GM19043 (cell line): ENCODE measurements around the gene UXT.
"Not testable (repeated sequence)": the region's sequence is repeated elsewhere in the genome, so short reads cannot be mapped to it uniquely, and the experiment has no call there.

ENCODE experiments used
- ATAC-seq: cut with Tn5 transposase; IDR thresholded peaks from one replicate; pipeline ENCODE4 v1.9.1; 2021; ENCODE audit warnings: low read depth; ENCODE audit not compliant: unreplicated experiment

The UXT gene, protein sequence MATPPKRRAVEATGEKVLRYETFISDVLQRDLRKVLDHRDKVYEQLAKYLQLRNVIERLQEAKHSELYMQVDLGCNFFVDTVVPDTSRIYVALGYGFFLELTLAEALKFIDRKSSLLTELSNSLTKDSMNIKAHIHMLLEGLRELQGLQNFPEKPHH

DNA sequence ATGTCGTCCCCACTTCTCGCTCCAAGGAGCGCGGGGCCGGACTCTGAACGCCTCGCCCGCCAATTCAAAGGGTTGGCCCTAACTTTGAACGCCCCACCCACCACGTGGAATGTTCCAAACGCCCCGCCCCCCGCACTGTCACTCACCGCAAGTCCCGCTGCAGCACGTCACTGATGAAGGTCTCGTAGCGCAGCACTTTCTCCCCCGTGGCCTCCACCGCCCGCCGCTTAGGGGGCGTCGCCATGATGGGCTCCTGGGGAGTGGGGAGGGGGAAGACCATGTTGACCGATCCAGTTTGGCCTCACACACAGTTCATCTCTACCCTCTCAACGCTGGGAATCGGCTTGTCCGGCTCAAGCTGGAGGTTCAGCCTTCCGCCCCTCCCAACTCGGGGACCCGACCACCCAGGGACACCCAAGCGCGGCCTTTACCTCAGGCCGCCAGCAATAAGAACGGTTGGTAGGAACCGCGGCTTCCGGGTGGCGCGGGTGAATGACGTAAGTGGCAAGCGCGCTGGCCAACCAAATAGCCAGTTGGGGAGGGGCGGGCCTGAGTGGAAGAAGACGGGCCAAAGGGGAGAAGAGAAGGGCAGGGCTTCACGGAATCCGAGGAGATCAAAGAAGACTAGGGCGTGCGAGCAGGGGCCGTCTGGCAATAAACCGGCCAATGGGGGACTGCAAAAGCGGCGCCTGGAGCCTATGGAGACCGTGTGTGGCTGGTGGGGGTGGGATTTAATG lies at the start of gene UXT:
Gene UXT, minus strand, starts transcription at position 497 of the 737 bp plus-strand sequence. Its CDS starts 253 bp downstream, at position 244.
- ATAC-seq, result peak; percentile 86

DNA sequence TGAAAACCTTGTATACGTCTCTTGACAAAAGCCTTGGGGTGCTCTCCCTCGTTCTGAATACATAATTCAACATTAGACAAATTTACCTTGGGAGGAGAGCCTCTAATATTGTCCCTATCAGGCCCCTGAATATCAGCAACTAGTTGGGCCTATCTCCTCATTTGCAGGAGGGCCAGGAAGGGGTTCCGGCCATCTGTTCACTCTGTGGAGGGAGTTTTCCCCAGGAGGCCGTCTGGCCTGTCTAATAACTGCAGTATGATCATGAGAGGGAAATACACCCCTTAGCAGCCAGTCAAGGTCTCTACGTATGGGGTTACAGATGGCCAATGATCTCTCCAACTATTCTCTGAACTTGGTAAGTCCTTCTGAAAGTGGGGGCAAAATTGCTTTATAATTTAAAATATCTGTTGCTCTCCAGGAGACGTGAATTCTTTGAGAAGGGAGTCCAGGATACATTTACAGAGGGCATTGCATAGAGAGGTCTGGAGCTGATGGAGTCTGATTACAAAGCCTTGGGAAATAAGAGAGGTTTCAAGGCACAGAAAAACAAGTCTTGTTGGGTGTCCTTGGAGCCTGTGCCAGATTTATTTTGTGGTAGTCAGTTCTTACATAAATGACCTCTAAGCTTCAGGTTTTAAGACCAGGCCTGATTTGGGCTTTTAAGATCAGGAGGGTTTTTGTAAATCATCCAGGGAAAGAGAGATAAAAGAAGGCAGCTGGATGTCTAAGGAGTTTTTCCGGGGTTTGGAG lies 48.2 kb upstream of the UXT start:
- ATAC-seq, result no peak

DNA sequence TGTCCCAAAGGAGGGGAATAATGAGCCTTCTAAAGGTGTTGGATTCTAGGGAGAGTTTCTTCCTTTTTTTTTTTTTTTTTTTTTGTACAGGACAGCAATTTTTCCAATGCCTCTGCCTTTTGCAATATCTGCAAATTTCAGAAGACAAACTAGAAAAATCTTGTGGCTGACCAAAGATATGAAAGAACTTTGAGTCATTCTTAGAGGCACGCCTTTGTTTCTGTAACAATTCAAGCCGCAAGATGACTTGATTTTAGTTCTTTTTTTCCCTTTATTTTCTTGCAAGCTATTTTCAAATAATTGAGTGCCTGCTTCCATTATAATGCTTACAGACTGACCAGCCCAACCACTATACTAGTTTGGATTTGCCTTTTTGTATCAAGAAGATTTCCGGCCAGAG lies 47.6 kb upstream of the UXT start:
- no peak for ATAC-seq

DNA sequence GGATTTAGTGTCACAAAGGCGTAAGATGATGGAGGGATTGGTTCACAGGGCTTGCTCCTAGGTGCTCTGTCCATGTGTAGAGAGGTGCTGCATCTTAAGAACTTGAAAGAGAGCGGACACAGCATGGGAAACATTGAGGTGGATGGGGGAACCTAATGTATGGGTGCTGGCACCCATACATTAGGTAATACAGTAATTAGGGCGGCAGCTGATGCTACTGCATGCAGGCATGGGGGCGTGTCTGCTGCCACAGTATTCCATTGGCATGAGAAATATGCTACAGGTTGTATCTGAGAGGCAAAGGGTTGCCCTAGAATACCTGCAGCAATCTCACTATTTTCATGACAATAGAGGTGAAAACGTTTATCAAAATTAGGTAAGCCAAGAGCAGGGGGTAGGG lies 45.8 kb upstream of the UXT start:
- ATAC-seq, result no peak

DNA sequence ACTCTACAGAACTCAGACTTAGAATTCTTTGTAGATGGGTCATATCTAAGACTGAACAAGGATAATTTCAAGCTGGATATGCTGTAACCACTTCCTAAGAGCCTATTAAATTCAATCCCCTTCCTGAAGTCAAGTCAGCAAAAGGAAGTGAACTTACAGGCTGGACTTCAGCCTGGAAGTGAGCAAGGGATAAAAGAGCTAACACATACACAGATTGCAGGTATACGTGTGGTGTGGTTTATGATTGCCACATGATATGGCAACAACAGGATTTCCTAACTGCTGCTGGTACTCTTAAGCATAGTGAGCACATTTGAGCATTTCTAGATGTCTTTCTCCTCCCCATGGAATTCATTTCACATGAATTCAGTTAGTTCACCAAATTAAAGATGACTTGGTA lies 38.2 kb upstream of the UXT start:
- no peak for ATAC-seq

DNA sequence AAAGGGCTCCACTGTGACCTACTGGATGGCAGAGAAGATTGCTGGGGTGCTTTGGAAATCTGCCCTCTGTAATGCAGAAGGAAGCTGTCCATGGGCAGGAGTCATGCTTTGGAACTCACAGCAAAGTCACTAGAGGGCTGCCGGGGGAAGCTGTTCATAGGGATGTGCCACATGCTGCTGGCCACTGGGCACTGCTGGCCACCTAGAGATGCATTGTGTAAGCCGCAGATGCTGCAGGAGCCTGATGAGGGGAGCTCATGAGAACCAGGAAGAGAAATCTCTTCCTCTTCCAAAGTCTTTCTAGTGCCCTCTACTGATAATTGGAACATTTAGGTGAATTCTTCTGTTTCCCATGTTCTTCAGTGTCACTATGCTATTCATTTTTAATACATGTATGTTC lies 31.2 kb upstream of the UXT start:
- no peak for ATAC-seq

DNA sequence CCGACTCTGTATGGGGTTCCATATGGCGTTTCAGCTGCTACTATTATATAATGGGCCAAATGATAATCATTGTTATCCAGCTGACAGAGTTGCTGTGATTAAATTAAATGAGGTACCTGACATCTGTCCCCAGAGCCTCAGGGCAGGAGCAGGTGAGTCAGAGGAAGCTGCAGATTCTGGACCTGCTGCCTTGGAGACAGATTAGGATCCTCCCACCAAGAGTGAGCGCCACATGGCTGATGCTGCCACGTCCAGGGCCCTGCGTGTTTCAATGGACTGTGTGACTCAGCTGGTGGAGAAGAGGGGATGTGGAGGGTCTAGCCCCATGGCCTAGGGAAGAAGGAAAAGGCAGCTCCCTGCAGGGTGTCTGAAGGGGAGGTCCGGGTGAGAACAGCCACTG lies 28.3 kb upstream of the UXT start:
- ATAC-seq, result no peak

DNA sequence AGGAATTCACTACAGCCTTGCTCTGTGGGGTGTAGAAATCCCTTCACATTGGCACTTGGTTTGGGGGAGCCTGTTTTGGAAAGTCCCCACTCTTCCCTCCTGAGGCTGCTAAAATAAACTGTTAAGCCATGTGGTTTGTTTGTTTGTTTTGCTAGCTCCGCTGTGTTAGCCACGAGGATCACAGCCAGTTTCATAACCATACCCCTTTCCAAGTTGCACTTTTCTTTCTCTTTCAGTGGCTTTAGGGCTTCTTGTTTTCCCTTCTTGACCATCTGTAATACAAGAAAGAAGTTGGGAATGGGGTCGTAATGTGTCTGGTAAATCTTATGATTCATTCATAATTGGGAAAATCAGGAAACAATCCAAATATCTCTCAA lies 24.8 kb upstream of the UXT start:
- ATAC-seq, result no peak

DNA sequence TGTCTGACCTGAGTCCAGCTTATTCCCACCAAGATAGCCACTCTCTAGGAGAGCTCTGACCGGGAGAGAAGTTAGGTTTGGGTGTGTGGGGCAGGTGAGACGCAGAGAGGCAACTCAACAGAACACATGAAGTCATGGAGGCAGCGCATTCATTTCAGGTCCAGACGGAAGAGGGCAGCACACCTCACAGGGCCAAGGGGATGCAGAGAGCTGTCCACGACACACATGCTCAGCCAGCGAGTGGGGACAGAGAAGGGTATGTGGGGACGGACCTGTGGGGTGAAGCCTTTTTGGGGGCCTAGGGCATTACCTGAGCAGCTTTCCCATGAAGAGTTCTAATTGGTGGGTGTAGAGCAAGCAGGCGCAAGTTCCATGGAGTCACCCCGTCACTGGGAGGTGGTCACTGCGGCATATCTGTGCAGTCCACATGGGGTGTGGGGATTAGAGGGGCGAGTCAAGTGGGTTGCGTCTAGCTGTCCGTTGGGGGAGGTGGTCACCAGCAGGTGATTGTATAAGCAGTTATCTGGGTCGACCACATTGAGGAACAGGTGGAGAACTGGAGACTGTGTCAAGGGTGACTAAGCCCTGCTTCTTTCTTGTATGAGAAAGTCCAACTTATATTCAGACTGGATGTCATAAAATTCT lies 24.3 kb upstream of the UXT start:
- ATAC-seq, result no peak

DNA sequence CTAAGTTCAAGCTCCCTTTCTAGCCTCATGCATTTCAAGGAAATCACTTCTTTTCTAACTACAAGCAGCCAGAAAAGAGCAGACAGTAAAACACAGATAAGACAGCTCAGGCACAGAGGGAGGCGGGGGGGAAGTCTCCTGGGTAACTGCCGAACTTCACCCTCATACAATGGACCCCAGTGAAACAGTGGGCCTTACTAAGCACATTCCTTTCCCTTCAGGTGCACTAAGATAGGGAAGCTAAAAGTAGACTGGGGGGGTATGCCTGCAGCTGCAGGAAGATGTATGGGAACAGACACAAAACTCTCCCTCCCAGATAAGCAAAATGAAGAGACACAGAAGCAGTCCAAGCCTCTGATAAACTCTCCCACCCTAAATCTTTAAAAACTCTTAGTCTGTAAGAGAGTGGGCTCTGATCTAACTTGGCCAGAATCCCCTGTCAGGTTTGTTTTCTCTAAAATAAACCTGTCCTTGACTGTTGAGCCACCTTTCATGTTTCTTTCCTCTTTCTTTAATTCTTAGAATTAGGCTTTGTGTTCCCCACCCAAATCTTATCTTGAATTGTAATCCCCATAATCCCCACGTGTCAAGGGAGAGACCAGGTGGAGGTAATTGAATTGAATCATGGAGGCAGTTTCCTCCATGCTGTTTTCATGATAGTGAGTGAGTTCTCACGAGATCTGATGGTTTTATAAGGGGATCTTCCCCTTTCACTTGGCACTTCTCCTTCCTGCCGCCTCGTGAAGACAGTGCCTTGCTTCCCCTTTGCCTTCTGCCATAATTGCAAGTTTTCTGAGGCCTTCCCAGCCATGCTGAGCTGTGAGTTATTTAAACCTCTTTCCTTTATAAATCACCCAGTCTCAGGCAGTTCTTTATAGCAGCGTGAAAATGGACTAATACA lies 17.2 kb upstream of the UXT start:
- not testable (repeated sequence) for ATAC-seq

DNA sequence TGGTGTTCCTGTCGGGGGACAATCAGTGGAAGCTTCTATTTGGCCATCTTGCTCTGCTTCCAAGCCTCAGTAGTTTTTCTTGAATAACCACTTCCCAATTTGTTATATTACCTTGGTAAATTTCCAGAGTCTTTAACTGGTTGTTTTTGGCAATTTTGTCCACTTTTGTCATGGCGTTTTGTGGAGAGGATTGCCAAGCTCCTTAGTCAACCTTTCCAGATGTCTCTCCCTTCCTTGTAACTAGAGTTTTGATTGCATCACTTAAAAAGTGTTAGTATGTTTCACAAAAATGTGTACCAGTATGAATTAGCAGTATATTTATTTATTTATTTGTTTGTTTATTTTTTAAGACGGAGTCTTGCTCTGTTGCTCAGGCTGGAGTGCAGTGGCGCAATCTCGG lies 15.8 kb upstream of the UXT start:
- ATAC-seq, result no peak

DNA sequence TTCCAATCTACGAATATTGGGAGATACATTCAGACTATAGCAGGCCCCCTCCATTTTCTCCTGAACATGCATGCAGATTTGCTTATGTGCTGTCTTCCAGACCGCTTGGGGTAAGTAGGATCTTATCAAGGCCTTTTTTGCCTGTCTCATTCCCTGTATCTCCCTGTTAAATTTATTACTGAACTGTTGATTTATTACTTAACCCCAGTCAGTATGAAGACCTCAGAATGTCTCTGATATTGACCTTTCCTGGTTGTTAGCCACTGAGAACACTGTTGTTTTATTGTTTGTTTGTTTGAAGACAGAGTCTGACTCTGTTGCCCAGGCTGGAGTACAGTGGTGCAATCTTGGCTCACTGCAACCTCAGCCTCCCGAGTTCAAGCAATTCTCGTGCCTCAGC lies 6.8 kb upstream of the UXT start:
- ATAC-seq, result not testable (repeated sequence)

DNA sequence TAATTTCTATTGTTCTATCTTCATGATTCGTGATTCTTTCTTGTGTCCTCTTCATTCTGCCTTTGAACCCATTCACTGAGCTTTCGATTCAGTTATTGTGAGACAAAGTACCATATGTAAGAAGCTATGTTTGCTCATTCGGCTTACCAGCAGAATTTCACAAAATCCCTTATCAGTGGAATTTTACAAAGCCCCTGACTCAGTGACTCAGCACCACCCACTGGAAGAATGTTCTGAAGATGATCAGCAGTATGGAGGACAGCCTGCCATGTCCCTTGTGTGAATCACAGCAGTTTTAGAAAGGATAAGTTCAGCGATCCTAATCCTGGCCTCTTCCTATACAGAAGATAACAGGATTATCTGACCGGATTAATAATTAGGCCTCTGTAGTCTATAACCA lies 5.8 kb upstream of the UXT start:
- ATAC-seq, result no peak

DNA sequence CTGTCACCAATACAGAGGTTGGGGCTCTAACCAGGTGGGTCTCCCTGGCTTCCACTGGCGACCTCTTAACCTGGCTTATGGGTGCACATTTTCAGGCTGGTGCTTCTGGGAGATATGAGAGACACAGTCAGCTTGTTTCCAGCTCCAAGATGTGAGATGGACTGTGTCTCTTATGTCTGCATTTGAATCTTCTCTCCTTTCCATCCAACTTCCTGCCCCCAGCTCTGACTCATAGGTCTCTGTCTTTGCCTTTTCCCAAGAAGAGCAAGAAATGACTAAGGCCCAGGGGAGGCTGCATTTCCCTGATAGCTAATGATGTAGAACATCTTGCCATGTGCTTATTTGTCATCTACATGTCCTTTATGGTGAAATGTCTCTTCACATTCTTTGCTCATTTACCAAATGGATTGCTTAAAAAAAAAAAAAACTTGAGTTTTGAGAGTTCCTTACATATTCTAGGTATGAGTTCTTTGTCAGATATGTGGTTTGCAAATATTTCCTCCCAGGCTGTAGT lies 3.2 kb upstream of the UXT start:
- ATAC-seq, result no peak

DNA sequence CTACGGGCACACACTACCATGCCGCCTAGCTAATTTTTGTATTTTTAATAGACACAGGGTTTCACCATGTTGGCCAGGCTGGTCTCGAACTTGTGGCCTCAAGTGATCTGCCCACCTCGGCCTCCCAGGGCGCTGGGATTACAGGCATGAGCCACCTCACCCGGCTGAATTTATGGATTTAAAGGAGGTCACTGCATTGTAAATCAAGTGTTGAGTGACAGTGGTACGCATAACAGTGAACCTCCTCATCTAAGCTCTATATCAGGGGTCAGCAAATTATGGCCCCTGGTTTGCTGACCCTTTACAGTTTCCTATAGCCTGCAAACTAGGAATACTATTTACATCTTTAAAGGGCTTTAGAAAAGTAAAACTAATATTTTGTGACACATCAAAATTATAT lies 2.6 kb upstream of the UXT start:
- no peak for ATAC-seq

DNA sequence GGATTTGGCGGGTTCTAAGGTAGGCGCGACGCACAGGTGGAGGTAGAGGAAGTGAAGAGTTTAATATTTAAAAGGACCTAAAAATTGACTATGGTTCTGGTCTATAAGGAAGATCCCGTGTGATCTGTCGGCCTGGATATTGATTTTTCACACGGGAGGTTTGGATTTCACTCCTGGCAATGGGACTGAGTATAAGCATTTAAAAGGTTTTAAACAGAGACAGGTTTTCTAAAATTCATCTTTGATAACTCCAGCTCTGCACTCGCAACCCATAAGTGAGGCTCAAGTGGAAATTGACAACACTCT lies 394 bp upstream of the UXT start:
- ATAC-seq, result no peak

DNA sequence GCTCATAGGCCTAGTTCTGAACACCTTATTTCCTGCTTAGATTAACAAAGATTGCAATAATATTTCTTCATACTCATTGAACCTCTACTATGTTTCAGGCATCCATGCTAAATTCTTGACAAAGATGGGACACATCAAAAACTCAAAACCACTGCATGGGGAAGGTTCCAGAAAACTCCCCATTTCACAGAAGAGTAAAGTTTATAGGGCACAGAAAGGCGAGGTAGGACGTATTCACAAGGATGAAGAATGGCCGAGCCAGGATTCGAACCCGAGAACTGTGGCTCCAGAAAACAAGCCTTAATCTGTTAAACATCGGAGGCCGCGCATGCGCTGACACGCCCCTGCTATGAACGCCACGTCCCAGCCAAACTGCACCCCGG lies 688 bp downstream of the UXT start:
- no peak for ATAC-seq

DNA sequence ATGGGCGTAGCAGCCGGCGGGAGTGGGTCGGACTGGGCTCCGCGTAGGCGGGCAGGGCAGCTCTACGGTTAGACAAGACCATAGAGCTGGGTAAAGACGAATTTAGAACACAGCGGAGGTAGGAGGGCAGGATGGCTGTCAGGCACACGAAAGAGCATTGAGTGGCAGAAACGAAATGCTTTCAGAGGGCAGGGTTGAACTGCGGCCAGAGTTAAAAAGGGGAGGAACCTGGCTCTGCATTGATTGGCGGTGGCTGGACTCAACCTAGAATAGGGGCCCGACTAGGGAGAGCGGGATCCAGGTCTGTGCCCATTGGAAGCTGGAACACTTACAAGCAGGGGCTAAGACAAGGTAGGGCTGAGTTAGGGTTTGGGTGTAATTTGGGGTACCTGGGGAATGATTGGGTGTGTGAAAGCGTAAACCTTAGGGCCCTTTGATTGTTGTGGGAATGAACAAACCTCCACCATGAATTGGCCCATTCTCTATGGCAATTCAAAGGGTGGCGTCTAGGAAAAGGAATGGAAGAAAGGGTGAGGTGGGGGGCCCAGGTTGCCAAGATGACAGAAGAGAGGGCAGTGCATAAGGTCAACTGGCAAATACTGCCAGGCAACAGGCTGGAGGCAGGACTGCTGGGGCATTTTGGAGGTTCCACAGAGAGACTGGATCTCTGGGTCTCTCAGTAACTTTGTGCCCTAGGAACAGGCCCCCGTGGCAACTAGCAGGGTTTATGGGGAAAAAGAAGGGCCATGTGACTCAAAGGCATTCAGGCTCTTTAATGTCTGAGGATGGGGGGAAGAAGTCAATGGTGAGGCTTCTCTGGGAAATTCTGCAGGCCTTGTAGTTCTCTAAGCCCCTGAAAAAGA lies 7.7 kb downstream of the UXT start:
- no peak for ATAC-seq
